ENCODE data around the gene RAF1.
"Not testable (repeated sequence)": the region's sequence is repeated elsewhere in the genome, so short reads cannot be mapped to it uniquely, and the experiment has no call there.

Gene RAF1

GRCh38 chr3:12549971-12550760 lies 113.8 kb downstream of the RAF1 start:
- no peak overlapping the region for H2AFZ ChIP-seq (ENCODE audit: low read depth, low read length, severe bottlenecking)
- H3K27ac ChIP-seq (ENCODE audit: low read depth, low read length) = no peak overlapping the region
- no peaks in the 10 kb centered on the region for H4K20me1 ChIP-seq (ENCODE audit: low read depth, low read length)
- H3K79me2 ChIP-seq (ENCODE audit: insufficient read depth, low read length) = no peaks in the 10 kb centered on the region
- no peaks in the 10 kb centered on the region for H3K27me3 ChIP-seq (ENCODE audit: low read length)
- H3K9me2 ChIP-seq (replicated peaks; ENCODE audit: insufficient read depth, low read length) = no peaks in the 10 kb centered on the region
- H3K36me3 ChIP-seq (ENCODE audit: low read length) = no peaks in the 10 kb centered on the region
- H3K4me3 ChIP-seq (ENCODE audit: insufficient read depth, low read length, poor library complexity, severe bottlenecking) = no peak overlapping the region
- no peak overlapping the region for H3K4me2 ChIP-seq (ENCODE audit: low read depth, low read length, poor library complexity, severe bottlenecking)
- H3F3A ChIP-seq (ENCODE audit: insufficient read depth) = no peaks in the 10 kb centered on the region
- no peak for TF ChIP-seq CTCF (IDR thresholded peaks at IDR 0.05; ENCODE audit: insufficient read depth, low read length, poor library complexity, severe bottlenecking)
- TF ChIP-seq EZH2phosphoT487 (conservative IDR thresholded peaks at IDR 0.05; ENCODE audit: low read length) = no peak
- H3K9me3 ChIP-seq (ENCODE audit: insufficient read depth, low read length) = no peaks in the 10 kb centered on the region
- no peak overlapping the region for H3K9ac ChIP-seq (ENCODE audit: low read length)

GRCh38 chr3:12545473-12545791 lies 118.5 kb downstream of the RAF1 start, which contains the start of gene MKRN2OS:
MKRN2OS (minus strand) TSS chr3:12545499; CDS start chr3:12545464, 35 bp downstream.
- Histone ChIP-seq H3F3A (ENCODE audit: insufficient read depth) (no peaks in the 10 kb centered on the region), H3K79me2 (ENCODE audit: insufficient read depth, low read length) (no peaks in the 10 kb centered on the region), H3K4me3 (ENCODE audit: insufficient read depth, low read length, poor library complexity, severe bottlenecking) (no peak within 1 kb of the TSS), H3K27ac (ENCODE audit: low read depth, low read length) (no peak within 1 kb of the TSS), H3K9ac (ENCODE audit: low read length) (no peak within 1 kb of the TSS), H3K9me2 (replicated peaks; ENCODE audit: insufficient read depth, low read length) (no peaks in the 10 kb centered on the region), H3K9me3 (ENCODE audit: insufficient read depth, low read length) (no peaks in the 10 kb centered on the region), H3K27me3 (ENCODE audit: low read length) (no peaks in the 10 kb centered on the region), H4K20me1 (ENCODE audit: low read depth, low read length) (no peaks in the 10 kb centered on the region), H3K36me3 (ENCODE audit: low read length) (no peaks in the 10 kb centered on the region), H2AFZ (ENCODE audit: low read depth, low read length, severe bottlenecking) (no peak within 1 kb of the TSS), H3K4me2 (ENCODE audit: low read depth, low read length, poor library complexity, severe bottlenecking) (no peak within 1 kb of the TSS)
- TF ChIP-seq CTCF (IDR thresholded peaks at IDR 0.05; ENCODE audit: insufficient read depth, low read length, poor library complexity, severe bottlenecking) = no peak
- no peak for TF ChIP-seq EZH2phosphoT487 (conservative IDR thresholded peaks at IDR 0.05; ENCODE audit: low read length)

GRCh38 chr3:12544652-12545472 lies 119.1 kb downstream of the RAF1 start:
- H3K9ac ChIP-seq (ENCODE audit: low read length) = no peak overlapping the region
- no peak for TF ChIP-seq EZH2phosphoT487 (conservative IDR thresholded peaks at IDR 0.05; ENCODE audit: low read length)
- TF ChIP-seq CTCF (IDR thresholded peaks at IDR 0.05; ENCODE audit: insufficient read depth, low read length, poor library complexity, severe bottlenecking) = no peak
- H3K9me3 ChIP-seq (ENCODE audit: insufficient read depth, low read length) = no peaks in the 10 kb centered on the region
- no peak overlapping the region for H3K4me3 ChIP-seq (ENCODE audit: insufficient read depth, low read length, poor library complexity, severe bottlenecking)
- H3K9me2 ChIP-seq (replicated peaks; ENCODE audit: insufficient read depth, low read length) = no peaks in the 10 kb centered on the region
- H3K27me3 ChIP-seq (ENCODE audit: low read length) = no peaks in the 10 kb centered on the region
- no peaks in the 10 kb centered on the region for H3K36me3 ChIP-seq (ENCODE audit: low read length)
- no peaks in the 10 kb centered on the region for H3K79me2 ChIP-seq (ENCODE audit: insufficient read depth, low read length)
- H2AFZ ChIP-seq (ENCODE audit: low read depth, low read length, severe bottlenecking) = no peak overlapping the region
- no peaks in the 10 kb centered on the region for H3F3A ChIP-seq (ENCODE audit: insufficient read depth)
- H3K4me2 ChIP-seq (ENCODE audit: low read depth, low read length, poor library complexity, severe bottlenecking) = no peak overlapping the region
- H3K27ac ChIP-seq (ENCODE audit: low read depth, low read length) = no peak overlapping the region
- no peaks in the 10 kb centered on the region for H4K20me1 ChIP-seq (ENCODE audit: low read depth, low read length)

GRCh38 chr3:12543497-12543896 lies 120.4 kb downstream of the RAF1 start:
- not testable (repeated sequence) for H3K79me2 ChIP-seq (ENCODE audit: insufficient read depth, low read length); H4K20me1 ChIP-seq (ENCODE audit: low read depth, low read length); H2AFZ ChIP-seq (ENCODE audit: low read depth, low read length, severe bottlenecking); H3K9me2 ChIP-seq (replicated peaks; ENCODE audit: insufficient read depth, low read length); H3K27ac ChIP-seq (ENCODE audit: low read depth, low read length); H3K27me3 ChIP-seq (ENCODE audit: low read length); H3K4me3 ChIP-seq (ENCODE audit: insufficient read depth, low read length, poor library complexity, severe bottlenecking); H3K4me2 ChIP-seq (ENCODE audit: low read depth, low read length, poor library complexity, severe bottlenecking); H3K9ac ChIP-seq (ENCODE audit: low read length); H3F3A ChIP-seq (ENCODE audit: insufficient read depth); H3K9me3 ChIP-seq (ENCODE audit: insufficient read depth, low read length); H3K36me3 ChIP-seq (ENCODE audit: low read length)

All from SU-DHL-6 (cell line).